H9 (cell line): ENCODE results near the gene OGG1. TPM values are rescaled to one million over a fixed set of nuclear protein-coding genes. Genes with fewer than 3 reads are reported as not detected.

Experiments
- DNase-seq: peaks from one replicate; pipeline ENCODE4 v3.0.0-alpha.2; 2017
- H2AFZ ChIP-seq: one replicate; pipeline ENCODE4 v1.6.1; 2013; ENCODE audit warnings: mild to moderate bottlenecking, low read length, control low read depth, moderate library complexity
- H2AK5ac ChIP-seq: 2 replicates; pipeline ENCODE4 v1.6.1; 2013; ENCODE audit warnings: low read length, control low read depth, mixed read lengths; ENCODE audit not compliant: insufficient read length
- H2BK120ac ChIP-seq: one replicate; pipeline ENCODE4 v1.6.1; 2013; ENCODE audit warnings: low read depth, mild to moderate bottlenecking, low read length, control low read depth, inconsistent platforms; ENCODE audit not compliant: poor library complexity, severe bottlenecking
- H2BK12ac ChIP-seq: 2 replicates; pipeline ENCODE4 v1.6.1; 2013; ENCODE audit warnings: low read length, control low read depth, mixed read lengths, low read depth; ENCODE audit not compliant: insufficient read length
- H2BK15ac ChIP-seq: 2 replicates; pipeline ENCODE4 v1.6.1; 2013; ENCODE audit warnings: low read depth, low read length, control low read depth
- H2BK20ac ChIP-seq: one replicate; pipeline ENCODE4 v1.6.1; 2013; ENCODE audit warnings: low read depth, mild to moderate bottlenecking, low read length, control low read depth, inconsistent platforms; ENCODE audit not compliant: poor library complexity, severe bottlenecking
- H2BK5ac ChIP-seq: 2 replicates; pipeline ENCODE4 v1.6.1; 2013; ENCODE audit warnings: low read length, control low read depth, mixed read lengths; ENCODE audit not compliant: insufficient read length
- H3K14ac ChIP-seq: 2 replicates; pipeline ENCODE4 v1.6.1; 2013; ENCODE audit warnings: low read length, control low read depth; ENCODE audit not compliant: insufficient read depth
- H3K18ac ChIP-seq: 2 replicates; pipeline ENCODE4 v1.6.1; 2013; ENCODE audit warnings: low read depth, mild to moderate bottlenecking, mixed read lengths, low read length, control low read depth; ENCODE audit not compliant: insufficient read length
- H3K23ac ChIP-seq: 2 replicates; pipeline ENCODE4 v1.6.1; 2013; ENCODE audit warnings: low read length, control low read depth, mixed read lengths, low read depth; ENCODE audit not compliant: insufficient read length
- H3K23me2 ChIP-seq: 2 replicates; pipeline ENCODE4 v1.6.1; 2013; ENCODE audit warnings: low read depth, mild to moderate bottlenecking, mixed read lengths, low read length, control low read depth; ENCODE audit not compliant: insufficient read length, poor library complexity, severe bottlenecking
- H3K27ac ChIP-seq: 2 replicates; pipeline ENCODE4 v1.5.1; 2013; ENCODE audit warnings: low read length, control low read depth, mixed read lengths, low read depth; ENCODE audit not compliant: insufficient read length
- H3K27me3 ChIP-seq: 2 replicates; pipeline ENCODE4 v1.6.1; 2013; ENCODE audit warnings: low read length, control low read depth, inconsistent platforms; ENCODE audit not compliant: insufficient read depth
- H3K4ac ChIP-seq: 2 replicates; pipeline ENCODE4 v1.6.1; 2013; ENCODE audit warnings: low read depth, mild to moderate bottlenecking, control low read depth, inconsistent platforms, low read length, moderate library complexity
- H3K4me1 ChIP-seq: 2 replicates; pipeline ENCODE4 v1.6.1; 2013; ENCODE audit warnings: low read length, control low read depth, inconsistent platforms; ENCODE audit not compliant: insufficient read depth
- H3K4me2 ChIP-seq: 2 replicates; pipeline ENCODE4 v1.6.1; 2013; ENCODE audit warnings: low read length, control low read depth, mixed read lengths; ENCODE audit not compliant: insufficient read length, insufficient read depth
- H3K56ac ChIP-seq: 2 replicates; pipeline ENCODE4 v1.6.1; 2013; ENCODE audit warnings: low read depth, mild to moderate bottlenecking, mixed read lengths, low read length, control low read depth; ENCODE audit not compliant: insufficient read length
- H3K79me1 ChIP-seq: 2 replicates; pipeline ENCODE4 v1.6.1; 2013; ENCODE audit warnings: low read depth, mild to moderate bottlenecking, moderate library complexity, low read length, control low read depth, inconsistent platforms; ENCODE audit not compliant: insufficient read depth, poor library complexity, severe bottlenecking
- H3K79me2 ChIP-seq: 2 replicates; pipeline ENCODE4 v1.6.1; 2013; ENCODE audit warnings: low read length, control low read depth, inconsistent platforms; ENCODE audit not compliant: insufficient read depth
- H3K9ac ChIP-seq: 2 replicates; pipeline ENCODE4 v1.6.1; 2013; ENCODE audit warnings: low read length, control low read depth, mixed read lengths; ENCODE audit not compliant: insufficient read length; ENCODE audit errors: extremely low read depth
- H3K9me3 ChIP-seq: one replicate; pipeline ENCODE4 v1.6.1; 2013; ENCODE audit warnings: low read depth, low read length, inconsistent platforms; ENCODE audit not compliant: control insufficient read depth
- H3T11ph ChIP-seq: one replicate; pipeline ENCODE4 v1.6.1; 2013; ENCODE audit warnings: mild to moderate bottlenecking, low read length, control low read depth, inconsistent platforms
- H4K20me1 ChIP-seq: one replicate; pipeline ENCODE4 v1.6.1; 2013; ENCODE audit not compliant: control insufficient read depth, insufficient read length, insufficient read depth
- H4K5ac ChIP-seq: 2 replicates; pipeline ENCODE4 v1.6.1; 2013; ENCODE audit warnings: low read depth, mild to moderate bottlenecking, mixed read lengths, low read length, control low read depth; ENCODE audit not compliant: insufficient read length
- H4K8ac ChIP-seq: replicated peaks from 2 replicates; pipeline ENCODE4 v1.6.1; 2013; ENCODE audit warnings: low read length, control low read depth, mixed read lengths, low read depth; ENCODE audit not compliant: insufficient read length
- H4K91ac ChIP-seq: 2 replicates; pipeline ENCODE4 v1.6.1; 2013; ENCODE audit warnings: low read depth, mild to moderate bottlenecking, moderate library complexity, mixed read lengths, low read length, control low read depth; ENCODE audit not compliant: insufficient read length
- H3K27ac Mint-ChIP-seq, 3 experiments: 2 replicates in 2 of 3; 3 replicates in 1 of 3; pipeline ENCODE4 v1.8.0; 2020 to 2021; ENCODE audit warnings: mixed read lengths in 3 of 3, mild to moderate bottlenecking in 1 of 3, moderate library complexity in 1 of 3
- H3K27me3 Mint-ChIP-seq: 2 replicates; pipeline ENCODE4 v1.8.0; 2021; ENCODE audit warnings: low read depth, mild to moderate bottlenecking, moderate library complexity, mixed read lengths
- H3K36me3 Mint-ChIP-seq, 3 experiments: 2 replicates in 2 of 3; 3 replicates in 1 of 3; pipeline ENCODE4 v1.8.0; 2020 to 2021; ENCODE audit warnings: low read depth in 3 of 3, mixed read lengths in 3 of 3; ENCODE audit not compliant: insufficient read depth in 1 of 3
- H3K4me1 Mint-ChIP-seq, 2 experiments: 2 replicates each; pipeline ENCODE4 v1.8.0; 2020; ENCODE audit warnings: mixed read lengths in 2 of 2
- H3K4me3 Mint-ChIP-seq, 2 experiments: 2 replicates in 1 of 2; 3 replicates in 1 of 2; pipeline ENCODE4 v1.8.0; 2020 to 2021; ENCODE audit warnings: mild to moderate bottlenecking in 2 of 2, mixed read lengths in 2 of 2, moderate library complexity in 1 of 2
- H3K9me3 Mint-ChIP-seq, 2 experiments: 2 replicates in 1 of 2; 3 replicates in 1 of 2; pipeline ENCODE4 v1.8.0; 2020; ENCODE audit warnings: mild to moderate bottlenecking in 2 of 2, mixed read lengths in 2 of 2, moderate library complexity in 1 of 2
- CTCF ChIP-seq: fragments of 200-600 bp; sonication (generic); conservative IDR thresholded peaks from 3 replicates; pipeline ENCODE4 v1.8.0; 2021; ENCODE audit warnings: antibody characterized with exemption, mild to moderate bottlenecking
- WGBS: extraction: QIAGEN DNeasy Blood & Tissue Kit; methylation state at CpG from one replicate; pipeline ENCODE4 v1.1.7; 2013; ENCODE audit warnings: missing lambda C conversion rate, low lambda C conversion rate, mixed read lengths; ENCODE audit not compliant: insufficient read length; ENCODE audit errors: extremely low coverage; 5-methylcytosine and 5-hydroxymethylcytosine counted together
- total RNA-seq: library from RNA; stranded (reverse); gene quantifications from 2 replicates; pipeline ENCODE4 v1.2.1, GENCODE V29; 2021

Gene OGG1
- total RNA-seq, 1 experiment from 2014 or later = 43.4 TPM

GRCh38 chr3:9739181-9739580 is 10.6 kb upstream of the OGG1 start:
- Histone ChIP-seq H3K4me2 (no peak overlapping the region), H2AK5ac (no peak overlapping the region), H3K14ac (no peak overlapping the region), H3K9ac (no peak overlapping the region), H4K8ac (no peak overlapping the region), H3K27ac (no peak overlapping the region), H2BK5ac (no peak overlapping the region), H4K20me1 (no peaks in the 10 kb centered on the region), H2BK120ac (no peak overlapping the region), H2BK15ac (no peak overlapping the region), H2BK20ac (no peak overlapping the region), H3K27me3 (no peaks in the 10 kb centered on the region), H3K18ac (no peak overlapping the region), H3K56ac (no peak overlapping the region), H3K79me1 (no peaks in the 10 kb centered on the region), H3K4me1 (no peaks in the 10 kb centered on the region), H3T11ph (no peak overlapping the region), H3K4ac (no peak overlapping the region), H3K23me2 (no peaks in the 10 kb centered on the region), H4K5ac (no peak overlapping the region), H3K23ac (no peak overlapping the region), H2BK12ac (no peak overlapping the region), H3K79me2 (0 out of 2 replicates have a peak, but pooled peaks cover under 1% of the 10 kb centered on the region), H2AFZ (no peak overlapping the region), H4K91ac (no peak overlapping the region), H3K9me3 (no peaks in the 10 kb centered on the region)
- Mint-ChIP-seq H3K4me1 (no peaks in the 10 kb centered on the region), H3K27me3 (no peaks in the 10 kb centered on the region), H3K27ac (no peak overlapping the region), H3K4me3 (no peak overlapping the region), H3K9me3 (no peaks in the 10 kb centered on the region), H3K36me3 (peaks cover 50 to 91% (median 86%) of the 10 kb centered on the region in 3 experiments; a peak in 6 of 7 replicates)
- no peak for DNase-seq
- WGBS = no CpG with 5 or more reads among the region's 15 CpGs
- TF ChIP-seq CTCF = no peak
